GM12878 (cell line): ENCODE measurements around the gene FCGR2B. TPM values are rescaled to one million over a fixed set of nuclear protein-coding genes. Genes with fewer than 3 reads are reported as not detected.
A peak's percentile ranks its signal among the peaks of the same experiment; 100 is the strongest.

Source experiments
- ATAC-seq: fragments of 200-7000 bp; cut with Tn5 transposase; 3 replicates; pipeline ENCODE4 v1.9.1; 2020; ENCODE audit warnings: mild to moderate bottlenecking, moderate library complexity
- BruUV-seq: library from RNA; stranded (reverse); fragments of 400-500 nt; replicated peaks from 2 replicates; lab custom pipeline; 2021; lab: Mats Ljungman, UMichigan
- CTCF ChIA-PET: fragments of 300-600 bp; sonication (Branson Sonifier 250); formaldehyde crosslinking; extraction: SDS; loops from one replicate; lab custom pipeline; 2021; ENCODE audit warnings: inconsistent platforms; lab: Yijun Ruan, JAX
- POLR2A ChIA-PET: fragments of 350-600 bp; formaldehyde crosslinking; extraction: SDS; loops from one replicate; lab custom pipeline; 2021; ENCODE audit warnings: inconsistent platforms; lab: Charles Lee
- RAD21 ChIA-PET: fragments of 300-600 bp; sonication (Branson Sonifier 250); formaldehyde crosslinking; loops from one replicate; lab custom pipeline; 2023; ENCODE audit warnings: antibody characterized with exemption; ENCODE audit not compliant: unreplicated experiment; lab: Charles Lee
- SMC1A ChIA-PET: fragments of 300-600 bp; sonication (Branson Sonifier 250); formaldehyde crosslinking; loops from one replicate; lab custom pipeline; 2023; ENCODE audit not compliant: unreplicated experiment, uncharacterized antibody; lab: Charles Lee
- DNase-seq: peaks from one replicate; pipeline ENCODE4 v3.0.0-alpha.2; 2011; ENCODE audit warnings: low read depth, low spot score
- FAIRE-seq: peaks from 3 replicates; lab custom pipeline; 2011; peaks lifted over from hg19 to GRCh38; lab: Jason Lieb, UNC
- H2AFZ ChIP-seq: 2 replicates; pipeline ENCODE4 v1.6.0; 2011; ENCODE audit warnings: low read depth, low read length, control low read depth; ENCODE audit not compliant: control insufficient read depth
- H3K27ac ChIP-seq: 2 replicates; pipeline ENCODE4 v1.5.1; 2011; ENCODE audit warnings: control low read depth; ENCODE audit not compliant: control insufficient read depth, insufficient read depth
- H3K27me3 ChIP-seq, 2 experiments: replicated peaks in 1 of 2; 2 replicates each; pipeline versions ENCODE4 v1.6.0 to v1.6.1; 2011; ENCODE audit warnings: low read length in 1 of 2; ENCODE audit not compliant: control insufficient read depth in 2 of 2, insufficient read depth in 2 of 2
- H3K36me3 ChIP-seq, 2 experiments: 2 replicates each; pipeline ENCODE4 v1.5.1; 2011; ENCODE audit warnings: low read length in 1 of 2; ENCODE audit not compliant: control insufficient read depth in 2 of 2, insufficient read depth in 2 of 2
- H3K4me1 ChIP-seq: 2 replicates; pipeline ENCODE4 v1.6.1; 2011; ENCODE audit warnings: mild to moderate bottlenecking, low read length, moderate library complexity, mixed read lengths; ENCODE audit not compliant: control insufficient read depth, insufficient read depth
- H3K4me2 ChIP-seq: 2 replicates; pipeline ENCODE4 v1.6.0; 2011; ENCODE audit warnings: control low read depth; ENCODE audit not compliant: control insufficient read depth, insufficient read depth
- H3K4me3 ChIP-seq: fragments of 200-600 bp; sonication (generic); 2 replicates; pipeline ENCODE4 v1.5.1; 2016
- H3K79me2 ChIP-seq: 2 replicates; pipeline ENCODE4 v1.6.0; 2011; ENCODE audit warnings: low read length; ENCODE audit not compliant: control insufficient read depth, insufficient read depth
- H3K9ac ChIP-seq: 2 replicates; pipeline ENCODE4 v1.8.0; 2011; ENCODE audit warnings: low read length, control low read depth, mixed read lengths; ENCODE audit not compliant: control insufficient read depth, insufficient read depth
- H3K9me3 ChIP-seq: replicated peaks from 3 replicates; pipeline ENCODE4 v1.5.1; 2011; ENCODE audit warnings: mild to moderate bottlenecking, low read length; ENCODE audit not compliant: control insufficient read depth, insufficient read depth
- H4K20me1 ChIP-seq: 2 replicates; pipeline ENCODE4 v1.6.0; 2011; ENCODE audit not compliant: control insufficient read depth, insufficient read depth
- CHD1 ChIP-seq: IDR thresholded peaks from 2 replicates; pipeline ENCODE4 v1.6.1; 2012; ENCODE audit warnings: low read depth, low read length, improper control_type of control experiment
- CUX1 ChIP-seq: IDR thresholded peaks from 2 replicates; pipeline ENCODE4 v1.6.1; 2012; ENCODE audit warnings: improper control_type of control experiment, low read depth, low read length; ENCODE audit not compliant: insufficient replicate concordance
- EED ChIP-seq: sonication (generic); IDR thresholded peaks from 2 replicates; pipeline ENCODE4 v1.6.1; 2016; ENCODE audit warnings: antibody characterized with exemption, low read depth
- IRF4 ChIP-seq: IDR thresholded peaks from 2 replicates; pipeline ENCODE4 v1.6.1; 2011; ENCODE audit warnings: low read depth, low read length
- JUNB ChIP-seq: IDR thresholded peaks from 2 replicates; pipeline ENCODE4 v1.6.1; 2016; ENCODE audit warnings: antibody characterized with exemption, mild to moderate bottlenecking
- NR2F1 ChIP-seq: fragments of 450-650 bp; conservative IDR thresholded peaks from 2 replicates; pipeline ENCODE4 v1.6.1; 2017; ENCODE audit warnings: mild to moderate bottlenecking
- SIN3A ChIP-seq: IDR thresholded peaks from 2 replicates; pipeline ENCODE4 v1.6.1; 2012; ENCODE audit warnings: low read depth, low read length, improper control_type of control experiment
- SMAD1 ChIP-seq: fragments of 450-650 bp; IDR thresholded peaks from 2 replicates; pipeline ENCODE4 v1.6.1; 2018; ENCODE audit warnings: mild to moderate bottlenecking, low read depth; ENCODE audit not compliant: partially characterized antibody
- SMARCA5 ChIP-seq: fragments of 450-650 bp; IDR thresholded peaks from 2 replicates; pipeline ENCODE4 v1.6.1; 2017; ENCODE audit warnings: mild to moderate bottlenecking
- SREBF2 ChIP-seq: IDR thresholded peaks from 2 replicates; pipeline ENCODE4 v1.6.1; 2012; ENCODE audit warnings: mild to moderate bottlenecking, low read length
- WGBS: methylation state at CpG from one replicate; pipeline ENCODE4 v1.1.6; 2016; ENCODE audit warnings: low lambda C conversion rate; ENCODE audit not compliant: insufficient replicate concordance, insufficient coverage; ENCODE audit errors: missing lambda C conversion rate; 5-methylcytosine and 5-hydroxymethylcytosine counted together
- in situ Hi-C: fragments of 300-500 bp; cut with MboI; formaldehyde crosslinking; loops from 9 replicates; pipeline ENCODE4 v1.14.3; 2018; ENCODE audit warnings: mixed read lengths
- intact Hi-C: fragments of 100-400 bp; cut with micrococcal nuclease; formaldehyde crosslinking; loops from one replicate; pipeline ENCODE4 v1.14.2; 2022; ENCODE audit not compliant: unreplicated experiment
- polyA plus RNA-seq, 11 experiments: library from polyadenylated mRNA; depleted of rRNA in 4 of 11; unstranded in 6 of 11; stranded (reverse) in 5 of 11; fragments of >200 nt; fragmentation: Nextera tagmentation in 4 of 11; fragmentation: Illumina TruSeq in 1 of 11; extraction: Ambion mirVana in 4 of 11; extraction: Trizol in 1 of 11; gene quantifications; 1 replicate in 1 of 11; 2 replicates in 10 of 11; pipeline versions ENCODE4 v1.2.1 to v1.2.3, GENCODE V29; 2011 to 2016; ENCODE audit warnings: inconsistent platforms in 2 of 11, missing spikeins in 2 of 11, low read depth in 1 of 11
- total RNA-seq, 4 experiments: library from RNA; depleted of rRNA in 3 of 4; stranded (reverse); fragments of >200 nt in 3 of 4; fragmentation: Illumina TruSeq in 1 of 4; extraction: Trizol in 1 of 4; gene quantifications; 2 replicates each; pipeline versions ENCODE4 v1.2.1 to v1.2.3, GENCODE V29; 2013 to 2021

The FCGR2B gene
- total and polyA plus RNA-seq, 10 of the 15 experiments (the other 5 are each of a cell fraction or from before 2014, with no cell fraction given): 76.6 to 216 (median 108) TPM

GRCh38 chr1:161718559-161719324 is 55.8 kb downstream of the FCGR2B start (continued):
- peak; percentile 22 for TF ChIP-seq CUX1
- peak; percentile 90 for TF ChIP-seq EED

- 0 out of 2 replicates have a peak overlapping the region, but pooled peaks have one; percentile 41 for H3K4me3 ChIP-seq
- H3K4me1 ChIP-seq: peaks cover 45% of the 10 kb centered on the region
- H4K20me1 ChIP-seq: no peaks in the 10 kb centered on the region
- no peaks in the 10 kb centered on the region for H3K9me3 ChIP-seq
- no TSS peak for BruUV-seq
- peak; percentile 71 for ATAC-seq
- in situ Hi-C loops (no loop called here), intact Hi-C loops (no loop called here)
- ChIA-PET SMC1A (interaction anchor here (1.0 to 1.2 kb wide), 3 partner anchors 18 to 96 kb away, joined by 3 to 4 read pairs (median 3); no protein-coding TSS in a partner anchor), POLR2A (interaction anchor here (1.6 kb wide), 1 partner anchor 10 kb away, joined by 4 read pairs; no protein-coding TSS in a partner anchor), CTCF (no interaction called here), RAD21 (interaction anchor here (0.9 to 2.0 kb wide), 2 partner anchors 12 to 19 kb away, joined by 3 to 10 read pairs; partner anchors contain the start of gene FCRLA)
- H3K27me3 ChIP-seq: no peaks in the 10 kb centered on the region
- H3K27ac ChIP-seq: peak overlapping the region; percentile 77
- no peak overlapping the region for H2AFZ ChIP-seq
- no peaks in the 10 kb centered on the region for H3K36me3 ChIP-seq
- no peaks in the 10 kb centered on the region for H3K79me2 ChIP-seq
- FAIRE-seq: no peak
- no peak overlapping the region for H3K9ac ChIP-seq
- no peak for DNase-seq
- H3K4me2 ChIP-seq: peak overlapping the region; percentile 72
- TF ChIP-seq SMARCA5 (0 out of 2 replicates have a peak, but pooled peaks have one; percentile 4), SIN3A (no peak), IRF4 (peak; percentile 6; the same call in 1 of the 2 replicates), NR2F1 (0 out of 2 replicates have a peak, but pooled peaks have one; percentile 2), SREBF2 (no peak), SMAD1 (no peak), JUNB (peak; percentile 54), CHD1 (no peak)
- WGBS: 0% methylated on average over 1 of the region's 1 CpG
Observed at GRCh38 chr1:161719325-161719611, 56.3 kb downstream of the FCGR2B start.
